SK-N-SH (cell line): ENCODE data around the gene LNPEP. TPM values are rescaled to one million over a fixed set of nuclear protein-coding genes. Genes with fewer than 3 reads are reported as not detected.

ENCODE experiments used
- CTCF ChIA-PET: fragments of 300-600, 350-600 bp; formaldehyde crosslinking; extraction: SDS; loops from one replicate; lab custom pipeline; 2021; lab: Yijun Ruan, JAX
- POLR2A ChIA-PET: fragments of 350-600 bp; sonication (Branson Sonifier 250); formaldehyde crosslinking; extraction: SDS; loops from one replicate; lab custom pipeline; 2020; ENCODE audit warnings: antibody characterized with exemption, inconsistent platforms; lab: Yijun Ruan, JAX
- DNase-seq: peaks from one replicate; pipeline ENCODE4 v3.0.0; 2012
- H2AFZ ChIP-seq: fragments of 200-600 bp; sonication (generic); 2 replicates; pipeline ENCODE4 v1.8.1; 2016; ENCODE audit warnings: antibody characterized with exemption, mild to moderate bottlenecking, low read depth
- H3F3A ChIP-seq: fragments of 200-600 bp; sonication (generic); replicated peaks from 2 replicates; pipeline ENCODE3; 2016; ENCODE audit warnings: antibody characterized with exemption, mild to moderate bottlenecking; ENCODE audit not compliant: insufficient read depth
- H3K27ac ChIP-seq, 2 experiments: fragments of 200-500 bp in 1 of 2; fragments of 200-600 bp in 1 of 2; sonication (Bioruptor generic) in 1 of 2; sonication (generic), shearing (Covaris generic) in 1 of 2; 2 replicates each; pipeline versions ENCODE4 v1.5.1 to v1.6.1; 2014 to 2016; ENCODE audit warnings: low read depth in 2 of 2, inconsistent platforms in 1 of 2, low read length in 1 of 2, mild to moderate bottlenecking in 1 of 2, mixed read lengths in 1 of 2
- H3K27me3 ChIP-seq: fragments of 200-600 bp; sonication (generic), shearing (Covaris generic); 2 replicates; pipeline ENCODE4 v1.6.1; 2016; ENCODE audit warnings: mixed run types; ENCODE audit not compliant: insufficient read depth
- H3K36me3 ChIP-seq, 2 experiments: fragments of 200-500 bp in 1 of 2; fragments of 200-600 bp in 1 of 2; sonication (Bioruptor generic) in 1 of 2; sonication (generic) in 1 of 2; replicated peaks in 1 of 2; 2 replicates each; pipeline versions ENCODE3 to v1.5.1; 2014 to 2016; ENCODE audit warnings: low read length in 1 of 2, mild to moderate bottlenecking in 1 of 2; ENCODE audit not compliant: insufficient read depth in 2 of 2, control insufficient read depth in 1 of 2
- H3K4me1 ChIP-seq, 2 experiments: fragments of 200-500 bp in 1 of 2; fragments of 200-600 bp in 1 of 2; sonication (Bioruptor generic) in 1 of 2; sonication (generic), shearing (Covaris generic) in 1 of 2; 2 replicates each; pipeline versions ENCODE4 v1.5.1 to v1.6.1; 2014 to 2016; ENCODE audit warnings: low read depth in 1 of 2, low read length in 1 of 2, mixed run types in 1 of 2; ENCODE audit not compliant: insufficient read depth in 2 of 2, control insufficient read depth in 1 of 2
- H3K4me2 ChIP-seq: fragments of 200-600 bp; sonication (generic), shearing (Covaris generic); 2 replicates; pipeline ENCODE4 v1.6.1; 2017; ENCODE audit warnings: mixed run types
- H3K4me3 ChIP-seq, 2 experiments: fragments of 200-500 bp in 1 of 2; fragments of 200-600 bp in 1 of 2; sonication (Bioruptor generic) in 1 of 2; sonication (generic), shearing (Covaris generic) in 1 of 2; 2 replicates each; pipeline versions ENCODE4 v1.5.1 to v1.8.1; 2014 to 2016; ENCODE audit warnings: low read depth in 2 of 2, inconsistent platforms in 1 of 2, low read length in 1 of 2, mild to moderate bottlenecking in 1 of 2, mixed read lengths in 1 of 2, moderate library complexity in 1 of 2
- H3K79me2 ChIP-seq: fragments of 200-600 bp; sonication (generic); 2 replicates; pipeline ENCODE4 v1.8.1; 2017; ENCODE audit warnings: mild to moderate bottlenecking; ENCODE audit not compliant: insufficient read depth
- H3K9ac ChIP-seq: fragments of 200-600 bp; sonication (generic); 2 replicates; pipeline ENCODE4 v1.6.1; 2017; ENCODE audit warnings: mixed run types
- H3K9me2 ChIP-seq: fragments of 200-600 bp; sonication (generic); 2 replicates; pipeline ENCODE4 v1.6.1; 2017; ENCODE audit warnings: mixed run types
- H3K9me3 ChIP-seq: fragments of 200-600 bp; sonication (generic); 2 replicates; pipeline ENCODE4 v1.6.1; 2017; ENCODE audit warnings: mixed run types, mild to moderate bottlenecking, moderate library complexity
- H4K20me1 ChIP-seq: fragments of 200-600 bp; sonication (generic); 2 replicates; pipeline ENCODE4 v1.6.1; 2017; ENCODE audit warnings: mild to moderate bottlenecking, mixed run types; ENCODE audit not compliant: insufficient read depth
- CHD2 ChIP-seq: fragments of 150-350 bp; IDR thresholded peaks from 2 replicates; pipeline ENCODE4 v1.6.1; 2018; ENCODE audit warnings: low read length; ENCODE audit not compliant: partially characterized antibody
- CTCF ChIP-seq: fragments of 200-600 bp; sonication (generic); IDR thresholded peaks from 2 replicates; pipeline ENCODE4 v1.6.1; 2017; ENCODE audit warnings: antibody characterized with exemption, mild to moderate bottlenecking, moderate library complexity
- EP300 ChIP-seq, 2 experiments: IDR thresholded peaks; 2 replicates each; pipeline versions ENCODE4 v1.4.0 to v1.6.1; 2012; ENCODE audit warnings: borderline replicate concordance in 1 of 2, low read depth in 1 of 2, low read length in 1 of 2
- FOXJ3 ChIP-seq: sonication (generic); formaldehyde crosslinking; IDR thresholded peaks from 2 replicates; pipeline ENCODE4 v1.5.1; 2020; ENCODE audit warnings: mild to moderate bottlenecking, missing genetic modification reagents
- GATA2 ChIP-seq: sonication (generic); formaldehyde crosslinking; IDR thresholded peaks from 2 replicates; pipeline ENCODE4 v1.5.0; 2020; ENCODE audit warnings: mild to moderate bottlenecking, missing genetic modification reagents
- IRF3 ChIP-seq: fragments of 150-350 bp; IDR thresholded peaks from 2 replicates; pipeline ENCODE4 v1.6.1; 2016; ENCODE audit warnings: mild to moderate bottlenecking, low read depth, low read length
- MXI1 ChIP-seq: IDR thresholded peaks from 2 replicates; pipeline ENCODE4 v1.6.1; 2012; ENCODE audit warnings: mild to moderate bottlenecking, low read depth, low read length, improper control_type of control experiment
- NFIC ChIP-seq: IDR thresholded peaks from 2 replicates; pipeline ENCODE4 v1.4.0; 2012; ENCODE audit warnings: borderline replicate concordance
- PBX3 ChIP-seq: IDR thresholded peaks from 2 replicates; pipeline ENCODE4; 2012
- POLR2AphosphoS5 ChIP-seq: IDR thresholded peaks from 2 replicates; pipeline ENCODE4 v1.6.1; 2012; ENCODE audit warnings: low read depth, low read length
- RAD21 ChIP-seq: IDR thresholded peaks from 2 replicates; pipeline ENCODE4 v1.6.1; 2012; ENCODE audit warnings: mild to moderate bottlenecking, low read length
- RCOR1 ChIP-seq: fragments of 150-350 bp; IDR thresholded peaks from 2 replicates; pipeline ENCODE4 v1.6.1; 2017; ENCODE audit warnings: antibody characterized with exemption, low read length
- RXRA ChIP-seq: IDR thresholded peaks from 2 replicates; pipeline ENCODE4 v1.4.0; 2012; ENCODE audit warnings: low read depth, mild to moderate bottlenecking, borderline replicate concordance
- SMC3 ChIP-seq: IDR thresholded peaks from 2 replicates; pipeline ENCODE4 v1.6.1; 2012; ENCODE audit warnings: low read depth, low read length, improper control_type of control experiment
- TAF1 ChIP-seq: IDR thresholded peaks from 2 replicates; pipeline ENCODE4 v1.6.1; 2012; ENCODE audit warnings: low read depth, mild to moderate bottlenecking, low read length, moderate library complexity, borderline replicate concordance
- TCF12 ChIP-seq: IDR thresholded peaks from 2 replicates; pipeline ENCODE4 v1.4.0; 2012
- TEAD4 ChIP-seq: IDR thresholded peaks from 2 replicates; pipeline ENCODE4 v1.4.0; 2012; ENCODE audit warnings: mild to moderate bottlenecking, borderline replicate concordance; ENCODE audit not compliant: insufficient read depth
- USF1 ChIP-seq: IDR thresholded peaks from 2 replicates; pipeline ENCODE4 v1.4.0; 2012; ENCODE audit warnings: low read depth, borderline replicate concordance
- YY1 ChIP-seq: IDR thresholded peaks from 2 replicates; pipeline ENCODE4 v1.4.0; 2012; ENCODE audit warnings: low read depth, mild to moderate bottlenecking
- ZBTB33 ChIP-seq: IDR thresholded peaks from 2 replicates; pipeline ENCODE4 v1.4.0; 2012; ENCODE audit warnings: low read depth, borderline replicate concordance
- WGBS: methylation state at CpG from one replicate; pipeline ENCODE4 v1.1.6; 2017; ENCODE audit warnings: low lambda C conversion rate; 5-methylcytosine and 5-hydroxymethylcytosine counted together
- polyA plus RNA-seq, 3 experiments: library from polyadenylated mRNA; depleted of rRNA; stranded (reverse); fragments of >200 nt; gene quantifications; 2 replicates each; pipeline ENCODE4 v1.2.3, GENCODE V29; 2012

LNPEP gene
- polyA plus RNA-seq, 1 of the 3 experiments (the other 2 are of a cell fraction) = 4.3 TPM

- peaks cover 2 to 49% of the 10 kb centered on the region in 2 experiments; a peak in 3 of 4 replicates for H3K4me1 ChIP-seq
- no peak for DNase-seq
- H3F3A ChIP-seq = peaks cover 33% of the 10 kb centered on the region
- no peak for TF ChIP-seq TCF12
- TF ChIP-seq GATA2 = no peak
- TF ChIP-seq SMC3 = no peak
- no peak for TF ChIP-seq TAF1
- no peak for TF ChIP-seq ZBTB33
- TF ChIP-seq CHD2 = no peak
- no peak for TF ChIP-seq RAD21
- no peak for TF ChIP-seq USF1
- TF ChIP-seq RCOR1 = no peak
- no peak for TF ChIP-seq RXRA
- no peak for TF ChIP-seq POLR2AphosphoS5
- TF ChIP-seq CTCF = no peak
- TF ChIP-seq NFIC = no peak
- TF ChIP-seq IRF3 = no peak
- TF ChIP-seq TEAD4 = no peak
- no peak for TF ChIP-seq MXI1
- TF ChIP-seq FOXJ3 (CRISPR knock-in tag) = no peak
- no peak for TF ChIP-seq YY1
- TF ChIP-seq EP300 (IDR thresholded peaks at IDR 0.05; ENCODE audit: borderline replicate concordance in 1 of 2, low read depth in 1 of 2, low read length in 1 of 2) = no peak
- no peak for TF ChIP-seq PBX3
- H3K9ac ChIP-seq = no peak overlapping the region
- no peaks in the 10 kb centered on the region for H3K9me3 ChIP-seq
- 96% methylated on average over 4 of the region's 4 CpGs for WGBS
- no peaks in the 10 kb centered on the region for H3K27me3 ChIP-seq
- peaks cover 0 to 4% of the 10 kb centered on the region in 2 experiments for H3K36me3 ChIP-seq
- H3K27ac ChIP-seq = no peak overlapping the region
- no peak overlapping the region for H3K4me2 ChIP-seq
- peaks cover 81% of the 10 kb centered on the region for H3K79me2 ChIP-seq
- no peaks in the 10 kb centered on the region for H3K9me2 ChIP-seq
- H3K4me3 ChIP-seq = no peak overlapping the region
- H2AFZ ChIP-seq = no peak overlapping the region
- POLR2A ChIA-PET = no interaction called here
- CTCF ChIA-PET = interaction anchor here (0.7 to 1.2 kb wide), 3 partner anchors 21 to 31 kb away, joined by 3 to 4 read pairs (median 3); no protein-coding TSS in a partner anchor
- H4K20me1 ChIP-seq = peaks cover 5% of the 10 kb centered on the region; the same call in 1 of the 2 replicates
Measured at GRCh38 chr5:96966801-96967200, 30.9 kb downstream of the LNPEP start.
